ENCODE measurements around the gene DLGAP1. TPM values are rescaled to one million over a fixed set of nuclear protein-coding genes. Genes with fewer than 3 reads are reported as not detected.

The DLGAP1 gene
- total RNA-seq, 1 experiment from 2014 or later: 0.39 TPM

- TF ChIP-seq REST (IDR thresholded peaks at IDR 0.05; ENCODE audit: low read depth): no peak
- TF ChIP-seq TCF7L2 (IDR thresholded peaks at IDR 0.05; ENCODE audit: borderline replicate concordance, extremely low read depth, insufficient read depth, insufficient read length): no peak
- no peak for TF ChIP-seq CEBPB (IDR thresholded peaks at IDR 0.05; ENCODE audit: low read depth)
- no peak for TF ChIP-seq ELF1 (IDR thresholded peaks at IDR 0.05; ENCODE audit: borderline replicate concordance, low read depth)
- TF ChIP-seq SIN3A (IDR thresholded peaks at IDR 0.05; ENCODE audit: low read depth): no peak
- TF ChIP-seq CBX3 (IDR thresholded peaks at IDR 0.05; ENCODE audit: low read depth): no peak
- TF ChIP-seq MAX (IDR thresholded peaks at IDR 0.05): no peak
Measured at GRCh38 chr18:3524706-3525105, 930.4 kb downstream of the DLGAP1 start (continued).

- ChIA-PET POLR2A (no interaction called here), CTCF (interaction anchor here (1.3 kb wide), 1 partner anchor 9 kb away, joined by 4 read pairs; no protein-coding TSS in a partner anchor), RAD21 (ENCODE audit: low non-redundant PET in 1 of 2, low total read pairs in 2 of 2, uncharacterized antibody in 2 of 2, unreplicated experiment in 2 of 2) (no interaction called here)
- no TSS peak for BruUV-seq (replicated peaks)
- no peaks in the 10 kb centered on the region for H3K79me2 ChIP-seq (ENCODE audit: insufficient read depth, low read length)
- H2AFZ ChIP-seq (ENCODE audit: low read depth, low read length, poor library complexity, severe bottlenecking): no peak overlapping the region
- H3K9me3 ChIP-seq (ENCODE audit: control insufficient read depth in 1 of 2, insufficient read depth in 1 of 2, low read depth in 1 of 2, low read length in 2 of 2): no peaks in the 10 kb centered on the region
- intact Hi-C loops (cut with micrococcal nuclease): no loop called here
- H3K4me1 ChIP-seq (ENCODE audit: control insufficient read depth in 1 of 2, insufficient read depth in 2 of 2, low read length in 2 of 2): no peaks in the 10 kb centered on the region
- no peak for DNase-seq (ENCODE audit: low read depth, low spot score)
- no peak for ATAC-seq
- H3K4me2 ChIP-seq (ENCODE audit: low read length): no peak overlapping the region
- H3K27ac ChIP-seq (ENCODE audit: low read depth, low read length): no peak overlapping the region
- no peaks in the 10 kb centered on the region for H3K9me2 ChIP-seq (ENCODE audit: insufficient read depth)
- H3K9ac ChIP-seq (ENCODE audit: low read length): no peak overlapping the region
- no peaks in the 10 kb centered on the region for H3K36me3 ChIP-seq (ENCODE audit: control insufficient read depth in 1 of 2, insufficient read depth in 2 of 2, low read length in 2 of 2)
- H4K20me1 ChIP-seq (ENCODE audit: insufficient read depth): no peaks in the 10 kb centered on the region
- TF ChIP-seq EZH2phosphoT487 (IDR thresholded peaks at IDR 0.05; ENCODE audit: borderline replicate concordance): no peak
- H3K4me3 ChIP-seq (replicated peaks in 1 of 2; ENCODE audit: low read depth in 1 of 2, low read length in 2 of 2): no peak overlapping the region
- no peaks in the 10 kb centered on the region for H3K27me3 ChIP-seq (ENCODE audit: insufficient read depth, low read length)
Measured at GRCh38 chr18:3520230-3521085, 934.6 kb downstream of the DLGAP1 start.

Measured in HCT116 (cell line).